ENCODE measurements around the gene EBF3.

EBF3 gene

GRCh38 chr10:129881641-129882040 lies 82.4 kb downstream of the EBF3 start:
- TF ChIP-seq, protein P1, sequence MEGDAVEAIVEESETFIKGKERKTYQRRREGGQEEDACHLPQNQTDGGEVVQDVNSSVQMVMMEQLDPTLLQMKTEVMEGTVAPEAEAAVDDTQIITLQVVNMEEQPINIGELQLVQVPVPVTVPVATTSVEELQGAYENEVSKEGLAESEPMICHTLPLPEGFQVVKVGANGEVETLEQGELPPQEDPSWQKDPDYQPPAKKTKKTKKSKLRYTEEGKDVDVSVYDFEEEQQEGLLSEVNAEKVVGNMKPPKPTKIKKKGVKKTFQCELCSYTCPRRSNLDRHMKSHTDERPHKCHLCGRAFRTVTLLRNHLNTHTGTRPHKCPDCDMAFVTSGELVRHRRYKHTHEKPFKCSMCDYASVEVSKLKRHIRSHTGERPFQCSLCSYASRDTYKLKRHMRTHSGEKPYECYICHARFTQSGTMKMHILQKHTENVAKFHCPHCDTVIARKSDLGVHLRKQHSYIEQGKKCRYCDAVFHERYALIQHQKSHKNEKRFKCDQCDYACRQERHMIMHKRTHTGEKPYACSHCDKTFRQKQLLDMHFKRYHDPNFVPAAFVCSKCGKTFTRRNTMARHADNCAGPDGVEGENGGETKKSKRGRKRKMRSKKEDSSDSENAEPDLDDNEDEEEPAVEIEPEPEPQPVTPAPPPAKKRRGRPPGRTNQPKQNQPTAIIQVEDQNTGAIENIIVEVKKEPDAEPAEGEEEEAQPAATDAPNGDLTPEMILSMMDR (IDR thresholded peaks at IDR 0.05; ENCODE audit: extremely low read depth, insufficient read depth, missing control alignments): no peak
- in situ Hi-C loops (cut with MboI; ENCODE audit: low pct_unique_long_range_greater_than_20kb, low sequenced_read_pairs, unreplicated experiment): no loop called here
- no peak for DNase-seq (ENCODE audit: low spot score)

DNA sequence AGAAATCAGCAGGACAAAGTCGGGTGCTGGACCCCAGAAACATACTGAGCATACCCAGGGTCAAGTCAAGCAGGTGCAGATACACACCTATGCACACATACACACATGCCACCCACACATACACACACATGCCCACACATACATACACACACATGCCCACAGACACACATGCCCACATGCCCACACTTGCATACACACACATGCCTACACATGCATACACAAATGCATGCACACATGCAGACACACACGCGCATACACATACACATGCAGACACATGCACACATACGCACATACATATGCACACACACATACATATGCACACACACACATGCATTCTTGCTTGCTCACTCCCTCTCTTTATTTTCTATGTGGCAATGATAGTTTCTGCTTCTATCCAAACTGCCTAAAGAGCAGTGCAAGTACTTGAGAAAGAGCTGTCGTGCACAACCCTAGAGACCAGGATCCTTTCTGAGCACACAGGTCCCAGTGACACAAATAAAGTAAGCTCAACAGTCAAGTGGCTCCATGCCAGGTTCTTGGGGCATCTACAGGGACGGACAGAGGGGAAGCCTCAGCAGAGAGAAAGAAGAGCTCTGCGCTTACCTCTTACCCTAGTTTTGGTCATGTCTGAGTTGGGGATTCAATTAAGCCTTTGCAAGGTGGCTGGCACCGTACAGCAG lies 83.7 kb downstream of the EBF3 start:
- in situ Hi-C loops (cut with MboI; ENCODE audit: low pct_unique_long_range_greater_than_20kb, low sequenced_read_pairs, unreplicated experiment): no loop called here
- no peak for DNase-seq (ENCODE audit: low spot score)
- TF ChIP-seq, protein P1 (IDR thresholded peaks at IDR 0.05; ENCODE audit: extremely low read depth, insufficient read depth, missing control alignments): no peak

GRCh38 chr10:129879655-129880054 lies 84.4 kb downstream of the EBF3 start:
- in situ Hi-C loops (cut with MboI; ENCODE audit: low pct_unique_long_range_greater_than_20kb, low sequenced_read_pairs, unreplicated experiment): no loop called here
- DNase-seq (ENCODE audit: low spot score): no peak
- TF ChIP-seq, protein P1 (IDR thresholded peaks at IDR 0.05; ENCODE audit: extremely low read depth, insufficient read depth, missing control alignments): no peak

GRCh38 chr10:129878835-129879234 lies 85.2 kb downstream of the EBF3 start:
- in situ Hi-C loops (cut with MboI; ENCODE audit: low pct_unique_long_range_greater_than_20kb, low sequenced_read_pairs, unreplicated experiment): no loop called here
- TF ChIP-seq, protein P1 (IDR thresholded peaks at IDR 0.05; ENCODE audit: extremely low read depth, insufficient read depth, missing control alignments): no peak
- no peak for DNase-seq (ENCODE audit: low spot score)

DNA sequence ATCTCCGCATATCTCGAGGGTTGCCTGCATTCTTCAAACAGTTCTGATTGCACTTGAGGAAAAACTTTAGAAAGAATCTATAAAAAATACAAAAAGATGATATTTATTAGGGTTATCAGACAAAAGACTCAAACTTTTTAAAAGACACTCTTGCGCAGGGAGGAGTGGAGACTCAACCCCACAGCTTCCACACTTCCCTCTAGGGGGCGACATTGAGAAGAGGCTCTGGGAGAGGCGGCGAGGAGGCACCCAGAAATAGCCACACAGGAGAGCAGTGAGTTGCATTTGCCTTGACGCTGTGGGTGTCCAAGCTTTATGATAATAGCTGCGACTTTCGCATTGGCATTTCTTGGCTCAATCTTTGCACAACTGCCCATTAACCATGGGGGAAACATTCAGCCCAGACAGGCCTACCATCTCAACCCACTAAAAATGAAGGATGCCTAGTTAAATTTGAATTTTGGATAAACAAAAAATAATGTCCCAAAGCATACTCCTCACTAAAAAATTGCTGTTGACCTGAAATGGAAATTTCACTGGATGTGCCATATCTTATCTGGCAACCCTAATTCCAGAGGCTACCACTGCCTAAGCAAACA lies 86.2 kb downstream of the EBF3 start:
- in situ Hi-C loops (cut with MboI; ENCODE audit: low pct_unique_long_range_greater_than_20kb, low sequenced_read_pairs, unreplicated experiment): no loop called here
- DNase-seq (ENCODE audit: low spot score): no peak

GRCh38 chr10:129876838-129877237 lies 87.2 kb downstream of the EBF3 start:
- in situ Hi-C loops (cut with MboI; ENCODE audit: low pct_unique_long_range_greater_than_20kb, low sequenced_read_pairs, unreplicated experiment): no loop called here
- no peak for DNase-seq (ENCODE audit: low spot score)
- TF ChIP-seq, protein P1 (IDR thresholded peaks at IDR 0.05; ENCODE audit: extremely low read depth, insufficient read depth, missing control alignments): no peak

More for the DNA sequence above, 86.2 kb downstream of the EBF3 start:
- TF ChIP-seq, protein P1 (IDR thresholded peaks at IDR 0.05; ENCODE audit: extremely low read depth, insufficient read depth, missing control alignments): peak; percentile 54
